GM12874 (cell line): ENCODE results near the gene OSER1.

Source experiments
- TF ChIP-seq, protein P1 (sequence below): IDR thresholded peaks from 2 replicates; pipeline ENCODE4 v1.5.1; 2011; ENCODE audit warnings: low read depth, mild to moderate bottlenecking, control low read depth, low read length, moderate library complexity; ENCODE audit not compliant: insufficient read depth

OSER1 gene

GRCh38 chr20:44210406-44211176, at the start of gene OSER1:
Gene OSER1, minus strand, starts transcription at chr20:44210771. Its CDS starts 3,814 bp downstream, at chr20:44206957.
- TF ChIP-seq, protein P1, sequence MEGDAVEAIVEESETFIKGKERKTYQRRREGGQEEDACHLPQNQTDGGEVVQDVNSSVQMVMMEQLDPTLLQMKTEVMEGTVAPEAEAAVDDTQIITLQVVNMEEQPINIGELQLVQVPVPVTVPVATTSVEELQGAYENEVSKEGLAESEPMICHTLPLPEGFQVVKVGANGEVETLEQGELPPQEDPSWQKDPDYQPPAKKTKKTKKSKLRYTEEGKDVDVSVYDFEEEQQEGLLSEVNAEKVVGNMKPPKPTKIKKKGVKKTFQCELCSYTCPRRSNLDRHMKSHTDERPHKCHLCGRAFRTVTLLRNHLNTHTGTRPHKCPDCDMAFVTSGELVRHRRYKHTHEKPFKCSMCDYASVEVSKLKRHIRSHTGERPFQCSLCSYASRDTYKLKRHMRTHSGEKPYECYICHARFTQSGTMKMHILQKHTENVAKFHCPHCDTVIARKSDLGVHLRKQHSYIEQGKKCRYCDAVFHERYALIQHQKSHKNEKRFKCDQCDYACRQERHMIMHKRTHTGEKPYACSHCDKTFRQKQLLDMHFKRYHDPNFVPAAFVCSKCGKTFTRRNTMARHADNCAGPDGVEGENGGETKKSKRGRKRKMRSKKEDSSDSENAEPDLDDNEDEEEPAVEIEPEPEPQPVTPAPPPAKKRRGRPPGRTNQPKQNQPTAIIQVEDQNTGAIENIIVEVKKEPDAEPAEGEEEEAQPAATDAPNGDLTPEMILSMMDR, result no peak

DNA sequence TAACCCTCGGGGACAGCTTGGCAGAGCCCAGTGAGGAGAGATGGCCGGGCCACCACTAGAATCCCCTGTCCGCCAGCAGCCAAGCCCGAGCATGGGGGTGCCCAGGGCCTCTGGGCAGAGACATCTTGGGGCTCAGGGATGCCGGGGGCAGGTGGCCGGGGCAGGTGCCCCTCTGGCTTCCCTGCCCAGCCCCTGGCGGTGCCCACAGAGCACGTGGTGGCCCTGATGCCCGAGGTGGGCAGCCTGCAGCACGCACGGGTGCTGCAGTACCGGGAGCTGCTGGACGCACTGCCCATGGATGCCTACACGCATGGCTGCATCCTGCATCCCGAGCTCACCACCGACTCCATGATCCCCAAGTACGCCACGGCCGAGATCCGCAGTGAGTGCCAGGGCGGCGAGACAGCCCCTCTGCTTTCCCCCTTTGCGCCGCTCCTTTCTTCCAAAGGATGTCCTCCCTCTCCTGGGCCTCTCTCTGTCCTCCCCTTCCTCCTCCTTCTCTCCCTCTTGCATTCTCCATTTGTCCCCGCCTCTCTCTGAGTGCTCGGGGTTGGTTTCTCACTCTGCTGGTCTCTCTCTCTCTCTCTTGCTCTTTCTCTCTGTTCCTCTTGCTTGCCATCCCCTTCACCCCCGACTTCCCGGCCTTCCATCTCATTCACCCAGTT, 47.8 kb upstream of the OSER1 start:
- TF ChIP-seq, protein P1, result no peak

DNA sequence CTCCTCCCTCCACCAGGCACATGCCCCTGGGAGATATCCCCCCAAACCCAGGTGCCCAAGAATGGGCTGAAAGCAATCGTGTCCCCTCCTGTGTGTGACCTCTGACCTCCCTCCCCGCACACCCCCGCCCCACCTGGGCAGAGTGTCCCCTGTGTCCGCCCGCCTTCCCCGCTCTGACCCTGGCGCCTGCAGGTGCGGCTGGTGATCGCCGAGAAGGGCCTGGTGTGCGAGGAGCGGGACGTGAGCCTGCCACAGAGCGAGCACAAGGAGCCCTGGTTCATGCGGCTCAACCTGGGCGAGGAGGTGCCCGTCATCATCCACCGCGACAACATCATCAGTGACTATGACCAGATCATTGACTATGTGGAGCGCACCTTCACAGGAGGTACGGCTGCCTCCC, 46.4 kb upstream of the OSER1 start:
- TF ChIP-seq, protein P1, result no peak

GRCh38 chr20:44255942-44256341, 45.4 kb upstream of the OSER1 start:
- TF ChIP-seq, protein P1, result no peak

- TF ChIP-seq, protein P1, result no peak
These were observed 43.5 kb upstream of the OSER1 start for GRCh38 chr20:44254073-44254472.

- TF ChIP-seq, protein P1, result no peak
These were observed 43.0 kb upstream of the OSER1 start for GRCh38 chr20:44253528-44253927.

- TF ChIP-seq, protein P1, result no peak
These were observed 40.7 kb upstream of the OSER1 start for GRCh38 chr20:44251284-44251683.
